Measurements from ENCODE around the gene SPCS2.
"Not testable (repeated sequence)": the region's sequence is repeated elsewhere in the genome, so short reads cannot be mapped to it uniquely, and the experiment has no call there.

SPCS2 gene

GRCh38 chr11:75000975-75001354, 51.9 kb downstream of the SPCS2 start:
- no peak for FAIRE-seq

DNA sequence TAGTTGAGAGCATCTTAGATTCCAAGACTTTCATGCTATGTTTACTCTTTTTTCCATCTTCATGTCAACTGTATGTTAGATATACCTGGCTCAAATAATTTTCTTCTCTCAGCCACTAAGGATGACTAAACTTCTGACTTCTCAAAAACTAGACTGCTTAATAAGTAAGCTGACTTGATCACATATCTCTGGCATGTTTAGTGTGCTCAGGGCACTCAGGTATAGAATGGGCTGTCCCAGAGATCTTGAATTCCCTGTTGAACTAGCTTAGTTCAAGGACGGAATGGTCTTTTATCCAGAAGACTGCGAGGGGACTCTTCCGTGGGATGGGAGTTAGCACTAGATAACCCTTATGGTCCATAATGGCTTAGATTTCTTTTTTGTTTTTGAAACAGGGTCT, 52.6 kb downstream of the SPCS2 start:
- FAIRE-seq (no peak), DNase-seq (ENCODE audit: low spot score) (no peak)

More at GRCh38 chr11:75000975-75001354, 51.9 kb downstream of the SPCS2 start:
- DNase-seq (ENCODE audit: low spot score): no peak

- no peak for FAIRE-seq
- DNase-seq (ENCODE audit: low spot score): no peak
Observed at GRCh38 chr11:75002516-75002915, 53.5 kb downstream of the SPCS2 start.

GRCh38 chr11:75004215-75004614, 55.1 kb downstream of the SPCS2 start:
- FAIRE-seq (no peak), DNase-seq (ENCODE audit: low spot score) (no peak)

DNA sequence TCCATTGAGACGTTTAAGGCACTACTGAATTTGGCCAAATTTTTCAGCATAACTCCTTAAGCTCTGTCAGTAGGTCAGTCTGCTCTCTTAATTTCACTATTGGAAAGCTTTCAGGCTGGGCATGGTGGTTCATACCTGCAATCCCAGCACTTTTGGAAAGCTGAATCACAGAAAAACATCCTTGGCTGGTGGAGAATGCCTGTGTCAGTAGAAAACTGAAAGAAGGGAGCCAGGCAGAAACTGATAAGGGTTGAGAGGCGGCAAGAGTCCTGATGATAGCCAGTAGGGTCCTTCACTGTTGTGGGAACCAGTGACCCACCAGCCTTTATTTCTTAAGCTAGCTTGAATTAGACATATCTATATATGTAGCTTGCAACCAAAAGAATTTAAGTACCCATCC, 62.3 kb downstream of the SPCS2 start:
- DNase-seq (ENCODE audit: low spot score) (no peak), FAIRE-seq (no peak)

GRCh38 chr11:75011872-75012271, 62.8 kb downstream of the SPCS2 start:
- DNase-seq (ENCODE audit: low spot score): no peak
- no peak for FAIRE-seq

GRCh38 chr11:75013051-75013450, 64.0 kb downstream of the SPCS2 start:
- DNase-seq (ENCODE audit: low spot score): no peak
- FAIRE-seq: no peak

DNA sequence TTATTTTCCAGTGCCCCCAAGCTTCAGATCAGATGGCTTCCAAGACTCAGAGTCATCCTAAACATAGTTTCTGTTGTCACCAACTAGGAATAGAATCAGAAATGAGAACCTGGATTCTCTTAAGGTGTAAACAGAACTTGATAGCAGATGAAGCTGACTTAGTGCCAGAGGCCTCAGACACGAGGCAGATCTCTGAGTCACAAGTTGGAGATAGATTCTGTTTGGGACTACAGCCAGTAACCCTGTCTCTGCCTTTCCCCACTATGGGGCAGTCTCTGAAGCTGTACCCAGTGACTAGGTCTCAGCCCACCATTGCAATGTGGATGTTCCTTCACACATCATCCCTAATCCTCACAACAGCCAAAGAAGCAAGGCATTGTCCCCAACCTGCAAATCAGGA, 65.1 kb downstream of the SPCS2 start:
- FAIRE-seq: no peak
- DNase-seq (ENCODE audit: low spot score): no peak

GRCh38 chr11:75019200-75019599, 70.1 kb downstream of the SPCS2 start:
- not testable (repeated sequence) for FAIRE-seq; DNase-seq (ENCODE audit: low spot score)

GRCh38 chr11:75020328-75020727, 71.3 kb downstream of the SPCS2 start:
- DNase-seq (ENCODE audit: low spot score); FAIRE-seq: not testable (repeated sequence)

DNA sequence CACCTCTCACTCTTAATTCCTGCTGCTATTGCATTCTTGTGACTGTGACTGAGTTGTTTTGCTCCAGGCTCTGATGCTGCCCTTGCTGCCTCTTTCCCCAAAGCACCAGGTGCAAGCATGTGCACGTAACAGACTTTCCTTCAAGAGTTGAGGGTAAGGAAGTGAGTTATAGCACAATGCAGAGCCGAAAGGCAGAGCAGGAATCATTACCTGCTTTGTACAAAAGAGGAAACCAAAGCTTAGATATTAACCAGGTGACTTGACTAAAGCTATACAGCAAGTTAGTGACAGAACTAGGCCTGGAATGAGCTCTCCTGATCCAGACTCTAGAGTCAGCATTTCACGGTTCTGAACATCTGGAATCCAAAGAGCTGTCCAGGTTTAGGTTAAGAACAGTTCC, 73.2 kb downstream of the SPCS2 start:
- FAIRE-seq: no peak
- no peak for DNase-seq (ENCODE audit: low spot score)

DNA sequence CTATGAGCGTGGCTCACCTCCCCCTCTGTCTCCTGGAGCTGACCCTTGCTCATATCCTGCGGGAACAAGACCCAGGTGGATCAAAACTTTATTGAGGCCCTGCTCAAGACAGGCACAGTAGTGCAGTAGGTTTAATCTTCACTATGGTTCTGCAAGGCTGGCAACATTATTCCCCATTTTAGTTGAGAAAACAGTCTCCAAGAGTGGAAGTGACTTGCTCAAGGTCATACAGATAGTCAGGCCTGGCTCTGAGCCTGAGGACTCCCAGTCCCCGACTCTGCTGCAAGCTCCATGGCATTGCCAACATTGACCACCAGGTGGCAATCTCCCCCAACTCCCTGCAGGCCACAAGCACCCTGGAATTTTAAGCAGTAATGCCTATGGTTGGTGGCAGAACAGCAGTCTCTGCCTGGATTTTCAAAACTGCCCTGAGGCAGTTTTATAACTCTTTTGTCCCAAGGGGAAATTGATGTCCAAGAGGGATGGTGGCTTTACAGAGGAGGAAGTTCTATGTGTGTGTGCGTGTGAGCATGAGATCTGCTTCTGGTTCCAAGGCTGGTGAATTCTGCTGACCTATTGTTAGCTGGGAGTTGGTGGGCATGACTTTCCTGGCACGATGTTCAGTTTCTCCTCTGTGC, 73.8 kb downstream of the SPCS2 start:
- peak; percentile 52 for DNase-seq (ENCODE audit: low spot score)
- FAIRE-seq: no peak

- FAIRE-seq (no peak), DNase-seq (ENCODE audit: low spot score) (no peak)
Observed at GRCh38 chr11:75023446-75024067, 74.5 kb downstream of the SPCS2 start.

DNA sequence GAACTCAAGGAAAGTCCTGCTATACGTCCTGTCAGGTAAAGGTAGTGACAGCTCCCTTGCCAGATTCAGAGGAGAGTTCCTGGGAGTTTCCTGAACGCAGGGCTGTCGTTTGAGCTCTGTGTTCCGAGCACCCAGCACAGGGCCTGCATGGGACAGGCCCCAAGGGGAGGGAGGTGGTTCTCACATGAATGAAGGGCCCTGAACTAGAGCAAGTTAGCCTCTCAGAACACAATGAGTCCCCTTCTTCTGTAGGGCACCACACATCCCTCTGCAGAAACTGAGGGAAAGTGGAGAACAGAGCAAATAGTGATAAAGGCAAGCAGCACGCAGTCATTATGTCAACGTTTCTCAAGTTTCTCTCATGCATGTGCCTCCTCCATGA, 75.0 kb downstream of the SPCS2 start:
- FAIRE-seq (no peak), DNase-seq (ENCODE audit: low spot score) (no peak)

GRCh38 chr11:75024764-75025211, 75.7 kb downstream of the SPCS2 start:
- DNase-seq (ENCODE audit: low spot score) (no peak), FAIRE-seq (no peak)

DNA sequence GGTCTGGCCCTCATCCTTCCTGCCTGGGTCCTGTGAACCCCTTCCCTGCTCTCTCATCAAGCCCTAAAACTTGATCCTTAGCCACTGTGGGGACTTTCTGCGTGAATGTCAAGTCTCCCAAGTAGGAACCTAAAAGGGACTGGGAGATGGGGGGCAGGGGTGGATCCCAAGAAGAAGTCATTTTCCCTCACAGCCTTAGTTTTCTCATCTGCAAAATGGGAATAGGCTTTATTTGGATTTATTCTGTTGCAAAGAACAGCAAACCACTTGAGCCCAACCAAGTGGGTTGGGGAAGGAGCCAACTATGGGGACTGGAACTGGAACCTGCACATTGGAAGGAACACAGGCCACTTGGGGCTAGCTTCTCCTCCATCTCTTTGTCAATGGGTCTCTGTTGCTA, 76.5 kb downstream of the SPCS2 start:
- no peak for DNase-seq (ENCODE audit: low spot score)
- no peak for FAIRE-seq

DNA sequence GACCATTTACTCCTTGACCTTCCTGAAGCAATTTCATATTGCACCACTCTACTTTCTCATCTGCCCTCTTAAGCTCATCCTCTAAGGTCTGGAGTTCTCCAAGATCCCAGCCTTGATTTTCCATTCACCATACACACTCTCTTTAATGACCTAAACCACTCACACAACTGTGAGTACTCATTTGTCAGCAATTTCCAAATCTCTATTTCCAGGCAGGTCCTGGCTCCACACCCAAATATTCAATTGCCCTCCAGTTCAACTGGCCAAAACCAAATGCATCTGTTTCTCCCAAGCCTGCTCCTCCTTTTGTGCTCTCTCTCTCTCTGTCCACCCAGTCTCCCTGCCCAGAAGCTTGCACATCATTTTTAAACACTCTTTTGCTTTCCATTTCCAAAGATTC, 79.3 kb downstream of the SPCS2 start:
- no peak for FAIRE-seq

More for the DNA sequence above, 79.3 kb downstream of the SPCS2 start:
- no peak for DNase-seq (ENCODE audit: low spot score)

All from RCC 7860 (cell line).